Kidney epithelial cell (primary cell): ENCODE data around the gene TRUB2. TPM values are rescaled to one million over a fixed set of nuclear protein-coding genes. Genes with fewer than 3 reads are reported as not detected.
A peak's percentile ranks its signal among the peaks of the same experiment; 100 is the strongest.

ENCODE experiments used
- DNase-seq: peaks from one replicate; pipeline ENCODE4 v3.0.0-alpha.2; 2010; ENCODE audit warnings: low read depth
- H3K27me3 ChIP-seq: 2 replicates; pipeline ENCODE4 v1.6.0; 2011; ENCODE audit warnings: low read length; ENCODE audit not compliant: control insufficient read depth, insufficient read depth
- H3K36me3 ChIP-seq: 2 replicates; pipeline ENCODE4 v1.5.1; 2011; ENCODE audit warnings: low read length; ENCODE audit not compliant: control insufficient read depth, insufficient read depth
- H3K4me3 ChIP-seq: 2 replicates; pipeline ENCODE4 v1.5.1; 2011; ENCODE audit warnings: low read depth, mild to moderate bottlenecking, control low read depth, low read length
- CTCF ChIP-seq: IDR thresholded peaks from 2 replicates; pipeline ENCODE4 v1.5.1; 2011; ENCODE audit warnings: mild to moderate bottlenecking, moderate library complexity, low read length, control low read depth, inconsistent platforms; ENCODE audit not compliant: insufficient read depth, poor library complexity, severe bottlenecking
- total RNA-seq: library from RNA; depleted of rRNA; stranded (reverse); fragments of >200 nt; gene quantifications from 2 replicates; pipeline ENCODE4 v1.2.3, GENCODE V29; 2015

The TRUB2 gene
- total RNA-seq, 1 donor from 2014 or later: 24.4 TPM

GRCh38 chr9:128365525-128365924, 43.3 kb upstream of the TRUB2 start:
- Histone ChIP-seq H3K4me3 (no peak overlapping the region), H3K36me3 (no peaks in the 10 kb centered on the region), H3K27me3 (no peaks in the 10 kb centered on the region)
- DNase-seq: no peak
- TF ChIP-seq CTCF: no peak

DNA sequence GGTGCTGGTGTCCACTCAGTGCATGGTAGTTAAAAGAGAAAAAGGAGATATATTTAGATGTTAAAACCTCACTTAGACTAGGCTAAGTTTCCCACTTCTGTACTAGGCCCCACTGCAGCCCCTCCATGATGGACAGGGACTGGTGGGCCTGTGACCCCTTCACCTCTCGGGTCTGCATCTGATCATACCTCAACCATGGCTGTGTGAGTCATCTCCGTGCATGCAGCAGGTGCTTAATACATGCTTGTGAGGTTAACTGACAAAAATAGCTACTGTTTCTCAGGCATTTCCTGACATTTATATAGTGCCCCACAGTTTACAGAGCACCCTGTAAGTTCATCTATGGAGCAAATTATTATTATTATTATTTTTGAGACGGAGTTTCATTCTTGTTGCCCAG, 40.5 kb upstream of the TRUB2 start:
- DNase-seq: no peak
- no peak for TF ChIP-seq CTCF
- Histone ChIP-seq H3K27me3 (no peaks in the 10 kb centered on the region), H3K4me3 (no peak overlapping the region), H3K36me3 (no peaks in the 10 kb centered on the region)

DNA sequence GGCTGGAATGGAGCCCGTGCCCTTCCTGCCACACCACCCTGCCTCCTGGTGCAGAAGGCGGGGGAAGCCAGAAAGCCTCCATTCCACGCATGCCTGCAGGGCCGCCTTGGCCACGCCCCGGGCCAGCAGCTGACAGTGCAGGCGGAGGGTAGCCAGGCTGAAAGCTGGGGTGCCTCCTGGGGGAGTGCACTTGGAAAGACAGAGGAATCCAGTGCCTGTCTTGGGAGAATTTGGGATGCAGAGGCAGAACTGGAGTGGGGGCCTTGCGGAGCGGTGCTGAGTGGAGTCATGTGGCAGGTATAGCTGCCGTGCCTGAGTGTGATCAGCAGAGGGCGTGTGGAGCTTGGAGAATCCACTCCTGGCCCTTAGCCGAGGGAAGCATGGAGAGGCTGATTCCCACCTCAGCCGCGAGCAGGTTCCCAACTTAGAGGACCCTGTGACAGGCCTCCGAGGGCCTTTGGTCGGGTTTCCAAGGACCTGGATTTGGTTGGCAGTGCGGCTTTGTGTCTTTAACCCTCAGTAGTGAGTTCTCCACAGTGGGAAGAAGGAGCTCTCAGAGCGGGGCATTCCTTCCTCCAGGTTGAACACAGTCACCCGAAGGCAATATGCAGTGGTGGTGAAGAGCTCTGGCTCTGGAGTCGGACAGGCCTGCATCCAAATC, 39.9 kb upstream of the TRUB2 start:
- no peaks in the 10 kb centered on the region for H3K36me3 ChIP-seq
- H3K4me3 ChIP-seq: peak overlapping the region; percentile 21
- TF ChIP-seq CTCF: peak; percentile 91
- H3K27me3 ChIP-seq: no peaks in the 10 kb centered on the region
- no peak for DNase-seq

DNA sequence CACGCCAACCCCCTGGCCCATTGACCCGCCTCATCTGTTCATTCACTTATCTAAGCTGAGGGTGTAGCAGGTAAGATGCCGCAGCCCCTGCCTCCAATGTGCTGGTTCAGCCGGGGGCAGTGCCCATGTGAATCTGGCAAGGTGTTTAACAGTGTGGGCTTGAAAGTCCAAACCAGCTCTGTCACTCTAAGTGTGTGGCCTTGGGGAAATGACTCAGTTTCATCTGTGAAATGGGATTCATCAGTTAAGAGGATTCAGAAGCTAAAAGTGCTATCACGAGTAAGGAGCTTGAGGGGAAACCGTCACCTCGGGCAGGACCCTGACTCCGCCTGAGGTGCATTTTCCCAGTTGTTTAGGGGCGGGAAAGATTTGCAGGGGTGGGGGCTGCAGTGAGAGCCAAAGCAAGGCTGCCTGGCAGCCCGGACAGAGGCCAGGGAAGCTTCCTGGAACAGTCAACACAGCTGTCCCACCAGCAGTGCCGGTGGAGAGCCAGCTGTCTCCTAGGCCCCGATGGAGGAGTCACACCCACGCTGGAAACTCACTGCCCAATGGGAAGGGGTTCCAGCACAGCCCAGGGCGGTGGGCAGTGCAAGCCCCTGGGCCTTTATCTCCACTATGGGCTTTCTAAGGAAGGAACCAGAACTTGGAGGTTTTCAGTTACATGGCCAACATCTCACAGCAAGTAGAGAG, 39.2 kb upstream of the TRUB2 start:
- H3K27me3 ChIP-seq: no peaks in the 10 kb centered on the region
- DNase-seq: no peak
- TF ChIP-seq CTCF: no peak
- no peaks in the 10 kb centered on the region for H3K36me3 ChIP-seq
- no peak overlapping the region for H3K4me3 ChIP-seq

- no peaks in the 10 kb centered on the region for H3K36me3 ChIP-seq
- no peak for TF ChIP-seq CTCF
These were observed 38.6 kb upstream of the TRUB2 start for GRCh38 chr9:128360826-128361225.

DNA sequence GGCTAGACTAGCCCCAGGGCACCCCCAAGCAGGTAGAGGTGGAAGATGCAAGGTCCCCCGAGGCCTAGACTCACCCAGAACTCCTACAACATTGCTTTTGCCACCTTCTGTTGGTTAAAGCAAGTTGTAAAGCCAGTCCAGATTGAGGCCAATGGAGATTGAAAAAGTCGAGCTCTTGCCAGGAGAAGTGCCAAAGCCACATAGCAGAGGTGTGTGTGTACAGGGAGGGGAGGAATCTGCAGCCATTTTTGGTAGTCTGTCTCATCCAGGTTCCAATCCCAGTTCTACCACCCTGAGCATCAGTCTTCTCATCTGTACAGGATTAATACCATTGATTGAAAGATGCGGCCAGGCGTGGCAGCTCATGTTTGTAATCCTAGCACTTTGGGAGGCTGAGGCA, 36.6 kb upstream of the TRUB2 start:
- Histone ChIP-seq H3K4me3 (no peak overlapping the region), H3K27me3 (no peaks in the 10 kb centered on the region), H3K36me3 (no peaks in the 10 kb centered on the region)
- DNase-seq: no peak
- TF ChIP-seq CTCF: no peak

More at GRCh38 chr9:128360826-128361225, 38.6 kb upstream of the TRUB2 start:
- DNase-seq: no peak
- H3K27me3 ChIP-seq: no peaks in the 10 kb centered on the region
- no peak overlapping the region for H3K4me3 ChIP-seq
